Measurements from ENCODE around the gene PPARD.
"Not testable (repeated sequence)": the region's sequence is repeated elsewhere in the genome, so short reads cannot be mapped to it uniquely, and the experiment has no call there.

The PPARD gene

GRCh38 chr6:35389386-35389785 is 47.0 kb downstream of the PPARD start:
- not testable (repeated sequence) for H3K4me2 ChIP-seq (ENCODE audit: low read length, poor library complexity, severe bottlenecking); H3K23ac ChIP-seq (ENCODE audit: low read length in 2 of 2); H2BK12ac ChIP-seq (ENCODE audit: low read length in 2 of 2); H4K8ac ChIP-seq (ENCODE audit: low read length); H3K14ac ChIP-seq (ENCODE audit: low read length in 2 of 2); H4K91ac ChIP-seq (ENCODE audit: low read length); H3K4me3 ChIP-seq (ENCODE audit: insufficient read depth in 1 of 2, low read depth in 1 of 2, low read length in 2 of 2); H3K36me3 ChIP-seq (ENCODE audit: control insufficient read depth in 1 of 2, insufficient read depth in 2 of 2, low read depth in 1 of 2, low read length in 2 of 2); H3K9ac ChIP-seq (ENCODE audit: low read length); H2BK5ac ChIP-seq (ENCODE audit: low read depth, low read length, poor library complexity, severe bottlenecking); H2BK15ac ChIP-seq (ENCODE audit: low read depth, poor library complexity, severe bottlenecking); H2AK5ac ChIP-seq (ENCODE audit: low read length, severe bottlenecking); H2BK120ac ChIP-seq (ENCODE audit: low read depth, low read length); H3K4ac ChIP-seq (ENCODE audit: low read depth in 1 of 2, low read length in 2 of 2); H3K27ac ChIP-seq (ENCODE audit: low read length, poor library complexity, severe bottlenecking); H3K18ac ChIP-seq (ENCODE audit: low read depth in 1 of 2, low read length in 2 of 2); DNase-seq; H2AFZ ChIP-seq (ENCODE audit: low read depth, low read length); H3K27me3 ChIP-seq (ENCODE audit: control insufficient read depth in 1 of 2, insufficient read depth in 1 of 2, low read length in 2 of 2); H3K9me3 ChIP-seq (ENCODE audit: control insufficient read depth, low read length)
- peaks cover 17% of the 10 kb centered on the region for H3K4me1 ChIP-seq (ENCODE audit: control insufficient read depth, insufficient read depth, low read depth, low read length)
- peaks cover 22% of the 10 kb centered on the region for H3K79me1 ChIP-seq (replicated peaks; ENCODE audit: low read length, poor library complexity, severe bottlenecking)
- WGBS: 100% methylated on average over 6 of the region's 9 CpGs

- Histone ChIP-seq H3K4me3 (ENCODE audit: insufficient read depth in 1 of 2, low read depth in 1 of 2, low read length in 2 of 2) (no peak overlapping the region), H4K91ac (ENCODE audit: low read length) (no peak overlapping the region), H3K27ac (ENCODE audit: low read length, poor library complexity, severe bottlenecking) (peak overlapping the region; percentile 5), H3K18ac (ENCODE audit: low read depth in 1 of 2, low read length in 2 of 2) (peak overlapping the region in 1 of 2 experiments; percentile 50), H2BK12ac (ENCODE audit: low read length in 2 of 2) (no peak overlapping the region), H2AFZ (ENCODE audit: low read depth, low read length) (no peak overlapping the region), H3K27me3 (ENCODE audit: control insufficient read depth in 1 of 2, insufficient read depth in 1 of 2, low read length in 2 of 2) (no peaks in the 10 kb centered on the region), H3K4ac (ENCODE audit: low read depth in 1 of 2, low read length in 2 of 2) (no peak overlapping the region), H2AK5ac (ENCODE audit: low read length, severe bottlenecking) (peak overlapping the region; percentile 20), H3K9me3 (ENCODE audit: control insufficient read depth, low read length) (no peaks in the 10 kb centered on the region), H2BK120ac (ENCODE audit: low read depth, low read length) (no peak overlapping the region), H4K8ac (ENCODE audit: low read length) (no peak overlapping the region), H3K9ac (ENCODE audit: low read length) (peak overlapping the region; percentile 9), H2BK15ac (ENCODE audit: low read depth, poor library complexity, severe bottlenecking) (no peak overlapping the region), H3K4me2 (ENCODE audit: low read length, poor library complexity, severe bottlenecking) (no peak overlapping the region), H2BK5ac (ENCODE audit: low read depth, low read length, poor library complexity, severe bottlenecking) (no peak overlapping the region), H3K23ac (ENCODE audit: low read length in 2 of 2) (no peak overlapping the region), H3K4me1 (ENCODE audit: control insufficient read depth, insufficient read depth, low read depth, low read length) (peaks cover 13% of the 10 kb centered on the region), H3K79me1 (replicated peaks; ENCODE audit: low read length, poor library complexity, severe bottlenecking) (peaks cover 29% of the 10 kb centered on the region), H3K14ac (ENCODE audit: low read length in 2 of 2) (no peak overlapping the region), H3K36me3 (ENCODE audit: control insufficient read depth in 1 of 2, insufficient read depth in 2 of 2, low read depth in 1 of 2, low read length in 2 of 2) (peaks cover 3 to 9% of the 10 kb centered on the region in 2 experiments)
- peak; percentile 53 for DNase-seq
- WGBS: 66% methylated on average over 7 of the region's 7 CpGs
These were observed 49.0 kb downstream of the PPARD start for GRCh38 chr6:35391240-35391968.

- Histone ChIP-seq H3K79me1 (replicated peaks; ENCODE audit: low read length, poor library complexity, severe bottlenecking) (peaks cover 32% of the 10 kb centered on the region), H3K4ac (ENCODE audit: low read depth in 1 of 2, low read length in 2 of 2) (no peak overlapping the region), H3K4me3 (ENCODE audit: insufficient read depth in 1 of 2, low read depth in 1 of 2, low read length in 2 of 2) (no peak overlapping the region), H3K4me2 (ENCODE audit: low read length, poor library complexity, severe bottlenecking) (no peak overlapping the region), H3K4me1 (ENCODE audit: control insufficient read depth, insufficient read depth, low read depth, low read length) (peaks cover 13% of the 10 kb centered on the region), H3K36me3 (ENCODE audit: control insufficient read depth in 1 of 2, insufficient read depth in 2 of 2, low read depth in 1 of 2, low read length in 2 of 2) (peaks cover 3 to 9% of the 10 kb centered on the region in 2 experiments), H4K8ac (ENCODE audit: low read length) (no peak overlapping the region), H3K27ac (ENCODE audit: low read length, poor library complexity, severe bottlenecking) (no peak overlapping the region), H3K9ac (ENCODE audit: low read length) (no peak overlapping the region), H3K9me3 (ENCODE audit: control insufficient read depth, low read length) (no peaks in the 10 kb centered on the region), H3K14ac (ENCODE audit: low read length in 2 of 2) (peak overlapping the region in 1 of 2 experiments; percentile 76), H3K27me3 (ENCODE audit: control insufficient read depth in 1 of 2, insufficient read depth in 1 of 2, low read length in 2 of 2) (no peaks in the 10 kb centered on the region), H2BK12ac (ENCODE audit: low read length in 2 of 2) (no peak overlapping the region), H2BK120ac (ENCODE audit: low read depth, low read length) (no peak overlapping the region), H2AK5ac (ENCODE audit: low read length, severe bottlenecking) (peak overlapping the region; percentile 20), H3K18ac (ENCODE audit: low read depth in 1 of 2, low read length in 2 of 2) (peak overlapping the region in 1 of 2 experiments; percentile 50), H2BK15ac (ENCODE audit: low read depth, poor library complexity, severe bottlenecking) (no peak overlapping the region), H3K23ac (ENCODE audit: low read length in 2 of 2) (peak overlapping the region in 1 of 2 experiments; percentile 37), H4K91ac (ENCODE audit: low read length) (no peak overlapping the region), H2BK5ac (ENCODE audit: low read depth, low read length, poor library complexity, severe bottlenecking) (no peak overlapping the region), H2AFZ (ENCODE audit: low read depth, low read length) (no peak overlapping the region)
- 97% methylated on average over 12 of the region's 12 CpGs for WGBS
- no peak for DNase-seq
These were observed 49.8 kb downstream of the PPARD start for GRCh38 chr6:35392111-35392702.

- no peak overlapping the region for H3K18ac ChIP-seq (ENCODE audit: low read depth in 1 of 2, low read length in 2 of 2)
- H2AK5ac ChIP-seq (ENCODE audit: low read length, severe bottlenecking): no peak overlapping the region
- H2BK5ac ChIP-seq (ENCODE audit: low read depth, low read length, poor library complexity, severe bottlenecking): no peak overlapping the region
- H3K27ac ChIP-seq (ENCODE audit: low read length, poor library complexity, severe bottlenecking): no peak overlapping the region
- H3K9ac ChIP-seq (ENCODE audit: low read length): peak overlapping the region; percentile 4
- no peak overlapping the region for H3K4me2 ChIP-seq (ENCODE audit: low read length, poor library complexity, severe bottlenecking)
- no peak overlapping the region for H2AFZ ChIP-seq (ENCODE audit: low read depth, low read length)
- peaks cover 13% of the 10 kb centered on the region for H3K4me1 ChIP-seq (ENCODE audit: control insufficient read depth, insufficient read depth, low read depth, low read length)
- H4K91ac ChIP-seq (ENCODE audit: low read length): no peak overlapping the region
- no peak overlapping the region for H2BK12ac ChIP-seq (ENCODE audit: low read length in 2 of 2)
- H2BK120ac ChIP-seq (ENCODE audit: low read depth, low read length): no peak overlapping the region
- no peaks in the 10 kb centered on the region for H3K27me3 ChIP-seq (ENCODE audit: control insufficient read depth in 1 of 2, insufficient read depth in 1 of 2, low read length in 2 of 2)
- H4K8ac ChIP-seq (ENCODE audit: low read length): no peak overlapping the region
- DNase-seq: no peak
- peaks cover 33% of the 10 kb centered on the region for H3K79me1 ChIP-seq (replicated peaks; ENCODE audit: low read length, poor library complexity, severe bottlenecking)
- H3K14ac ChIP-seq (ENCODE audit: low read length in 2 of 2): no peak overlapping the region
- no peak overlapping the region for H3K4ac ChIP-seq (ENCODE audit: low read depth in 1 of 2, low read length in 2 of 2)
- H3K9me3 ChIP-seq (ENCODE audit: control insufficient read depth, low read length): no peaks in the 10 kb centered on the region
- H3K36me3 ChIP-seq (ENCODE audit: control insufficient read depth in 1 of 2, insufficient read depth in 2 of 2, low read depth in 1 of 2, low read length in 2 of 2): peaks cover 3 to 9% of the 10 kb centered on the region in 2 experiments
- no peak overlapping the region for H2BK15ac ChIP-seq (ENCODE audit: low read depth, poor library complexity, severe bottlenecking)
- 92% methylated on average over 5 of the region's 6 CpGs for WGBS
- H3K23ac ChIP-seq (ENCODE audit: low read length in 2 of 2): peak overlapping the region in 1 of 2 experiments; percentile 48
- no peak overlapping the region for H3K4me3 ChIP-seq (ENCODE audit: insufficient read depth in 1 of 2, low read depth in 1 of 2, low read length in 2 of 2)
These were observed 50.7 kb downstream of the PPARD start for GRCh38 chr6:35392773-35393672.
